DMS79 treated with DMSO at 0.1 percent for 48 hours (cell line): ENCODE measurements around the gene OR1M1.
"Not testable (repeated sequence)": the region's sequence is repeated elsewhere in the genome, so short reads cannot be mapped to it uniquely, and the experiment has no call there.

Experiments used
- DNase-seq: peaks from one replicate; lab custom pipeline; 2025; lab: John Stamatoyannopoulos, UW

Gene OR1M1, protein sequence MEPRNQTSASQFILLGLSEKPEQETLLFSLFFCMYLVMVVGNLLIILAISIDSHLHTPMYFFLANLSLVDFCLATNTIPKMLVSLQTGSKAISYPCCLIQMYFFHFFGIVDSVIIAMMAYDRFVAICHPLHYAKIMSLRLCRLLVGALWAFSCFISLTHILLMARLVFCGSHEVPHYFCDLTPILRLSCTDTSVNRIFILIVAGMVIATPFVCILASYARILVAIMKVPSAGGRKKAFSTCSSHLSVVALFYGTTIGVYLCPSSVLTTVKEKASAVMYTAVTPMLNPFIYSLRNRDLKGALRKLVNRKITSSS

GRCh38 chr19:9086761-9087160, at the start of gene OR1M1:
TSS of gene OR1M1 (plus strand) at chr19:9087061. CDS start at chr19:9093245, 6,184 bp downstream.
- DNase-seq = no peak

GRCh38 chr19:9037400-9038062, 49.3 kb upstream of the OR1M1 start:
- DNase-seq = no peak

GRCh38 chr19:9039728-9040127, 47.1 kb upstream of the OR1M1 start:
- no peak for DNase-seq

DNA sequence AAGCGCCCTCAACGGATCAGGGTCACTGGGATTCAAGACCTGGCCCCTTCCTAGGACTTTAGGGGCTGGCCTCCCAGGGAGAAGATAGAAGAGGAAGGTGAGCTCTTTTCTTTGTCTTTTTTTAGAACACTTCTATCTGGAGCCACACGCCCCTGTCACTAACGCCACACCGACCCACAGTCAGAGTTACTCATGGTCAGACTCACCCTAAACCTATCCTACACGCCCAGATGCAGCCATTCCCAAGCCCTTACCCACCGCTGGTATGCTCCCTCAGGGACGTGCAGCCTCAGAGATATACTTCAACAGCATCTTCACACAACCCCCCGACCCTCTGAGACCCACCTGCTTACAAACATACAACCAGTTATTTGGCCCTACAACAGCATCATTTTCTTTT, 46.7 kb upstream of the OR1M1 start:
- DNase-seq = no peak

- DNase-seq = no peak
These were observed 45.8 kb upstream of the OR1M1 start for GRCh38 chr19:9041023-9041422.

GRCh38 chr19:9043524-9043923, 43.3 kb upstream of the OR1M1 start:
- DNase-seq = no peak

DNA sequence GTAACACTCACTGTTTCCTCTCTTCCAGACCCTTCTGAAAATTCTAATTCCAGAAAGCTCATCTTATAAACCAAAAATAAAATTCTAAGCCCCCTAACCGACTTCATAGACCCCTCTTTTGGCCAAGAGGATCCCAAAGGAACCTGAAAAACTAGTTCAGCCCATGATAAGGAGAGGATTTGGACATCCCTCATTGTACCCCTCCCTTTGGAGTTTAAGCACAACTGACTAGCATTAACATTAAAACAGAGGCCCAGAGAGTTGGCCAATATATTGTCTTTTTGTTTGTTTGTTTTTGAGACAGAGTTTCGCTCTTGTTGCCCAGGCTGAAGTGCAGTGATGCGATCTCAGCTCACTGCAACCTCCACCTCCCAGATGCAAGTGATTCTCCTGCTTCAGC, 42.4 kb upstream of the OR1M1 start:
- DNase-seq = no peak

DNA sequence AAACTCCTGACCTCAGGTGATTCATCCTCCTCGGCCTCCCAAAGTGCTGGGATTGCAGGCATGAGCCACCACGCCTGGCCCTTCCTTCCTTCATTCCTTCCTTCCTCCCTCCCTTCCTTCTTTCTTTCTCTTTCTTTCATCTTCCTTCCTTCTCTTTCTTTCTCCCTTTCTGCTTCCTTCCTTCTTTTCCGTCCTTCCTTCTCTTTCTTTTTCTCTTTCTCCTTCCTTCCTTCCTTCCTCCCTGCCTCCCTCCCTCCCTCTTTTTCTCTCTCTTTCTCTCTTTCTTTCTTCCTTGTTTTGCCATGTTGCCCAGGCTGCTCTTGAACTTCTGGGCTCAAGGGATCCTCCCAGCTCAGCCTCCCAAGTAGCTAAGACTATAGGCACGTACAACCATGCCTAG, 40.2 kb upstream of the OR1M1 start:
- no peak for DNase-seq

- no peak for DNase-seq
These were observed 34.0 kb upstream of the OR1M1 start for GRCh38 chr19:9052894-9053293.

- not testable (repeated sequence) for DNase-seq
These were observed 33.2 kb upstream of the OR1M1 start for GRCh38 chr19:9053674-9054073.

DNA sequence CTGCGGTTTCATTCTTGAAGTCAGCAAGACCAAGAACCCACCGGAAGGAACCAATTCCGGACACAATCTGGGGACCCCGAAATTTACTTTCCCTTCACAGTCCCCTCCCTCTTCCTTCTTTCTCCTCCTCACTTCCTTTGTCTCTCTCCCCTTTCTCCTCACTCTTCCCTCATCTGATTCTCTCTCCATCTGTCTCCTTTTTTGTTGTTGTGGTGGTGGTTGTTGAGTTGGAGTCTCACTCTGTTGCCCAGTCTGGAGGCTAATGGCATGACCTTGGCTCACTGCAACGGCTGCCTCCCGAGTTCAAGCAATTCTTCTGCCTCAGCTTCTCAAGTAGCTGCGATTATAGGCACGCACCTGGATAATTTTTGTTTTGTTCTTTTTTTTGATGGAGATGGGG, 32.7 kb upstream of the OR1M1 start:
- DNase-seq = no peak

- DNase-seq = no peak
These were observed 32.1 kb upstream of the OR1M1 start for GRCh38 chr19:9054765-9055164.

GRCh38 chr19:9056131-9056530, 30.7 kb upstream of the OR1M1 start:
- DNase-seq = not testable (repeated sequence)

GRCh38 chr19:9057505-9058258, 29.2 kb upstream of the OR1M1 start:
- no peak for DNase-seq

DNA sequence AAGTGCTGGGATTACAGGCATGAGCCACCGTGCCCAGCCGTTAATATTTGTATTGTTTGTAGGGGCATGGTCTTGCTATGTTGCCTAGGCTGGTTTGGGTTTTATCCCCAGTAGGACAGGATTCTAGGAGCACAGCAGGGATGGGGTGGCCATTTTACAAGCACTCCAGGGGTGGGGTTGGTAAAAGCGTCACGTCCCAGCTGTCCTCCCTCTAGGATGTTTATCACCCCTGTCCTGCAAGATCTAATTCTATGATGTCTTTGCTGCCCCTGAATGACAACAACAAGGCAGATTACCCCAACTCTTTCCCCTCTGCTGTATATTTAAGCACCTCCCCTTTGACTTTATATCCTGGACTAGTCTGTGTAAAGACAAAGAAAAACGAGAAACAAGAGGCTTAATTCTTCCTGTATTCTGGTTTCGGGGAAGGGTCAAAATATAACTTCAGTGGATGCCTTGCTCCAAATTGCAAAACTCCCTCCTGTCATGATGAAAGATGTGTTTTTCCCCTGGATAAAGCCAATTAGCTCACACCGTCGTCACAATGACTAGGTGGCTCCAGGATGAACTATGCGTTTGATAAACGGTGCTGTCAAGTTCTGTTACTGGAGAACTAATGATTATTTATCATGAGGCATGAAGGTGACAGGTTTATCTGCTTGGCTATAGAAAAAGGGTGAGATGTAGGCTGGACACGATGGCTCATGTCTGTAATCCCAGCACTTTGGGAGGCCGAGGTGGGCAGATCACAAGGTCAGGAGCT, 27.8 kb upstream of the OR1M1 start:
- no peak for DNase-seq

GRCh38 chr19:9060564-9061340, 26.1 kb upstream of the OR1M1 start:
- no peak for DNase-seq

DNA sequence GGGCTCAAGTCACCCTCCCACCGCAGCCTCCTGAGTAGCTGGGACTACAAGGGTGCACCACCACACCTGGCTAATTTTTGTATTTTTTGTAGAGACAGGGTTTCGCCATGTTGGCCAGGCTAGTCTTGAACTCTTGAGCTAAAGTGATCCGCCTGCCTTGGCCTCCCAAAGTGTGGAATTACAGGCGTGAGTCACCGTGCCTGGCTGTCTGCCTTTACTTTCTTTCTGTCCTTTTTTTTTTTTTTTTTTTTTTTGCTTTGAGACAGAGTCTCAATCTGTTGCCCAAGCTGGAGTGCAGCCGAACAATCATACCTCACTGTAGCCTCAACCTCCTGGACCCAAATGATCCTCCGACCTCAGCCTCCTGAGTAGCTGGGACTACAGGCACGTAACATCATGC, 25.0 kb upstream of the OR1M1 start:
- no peak for DNase-seq

DNA sequence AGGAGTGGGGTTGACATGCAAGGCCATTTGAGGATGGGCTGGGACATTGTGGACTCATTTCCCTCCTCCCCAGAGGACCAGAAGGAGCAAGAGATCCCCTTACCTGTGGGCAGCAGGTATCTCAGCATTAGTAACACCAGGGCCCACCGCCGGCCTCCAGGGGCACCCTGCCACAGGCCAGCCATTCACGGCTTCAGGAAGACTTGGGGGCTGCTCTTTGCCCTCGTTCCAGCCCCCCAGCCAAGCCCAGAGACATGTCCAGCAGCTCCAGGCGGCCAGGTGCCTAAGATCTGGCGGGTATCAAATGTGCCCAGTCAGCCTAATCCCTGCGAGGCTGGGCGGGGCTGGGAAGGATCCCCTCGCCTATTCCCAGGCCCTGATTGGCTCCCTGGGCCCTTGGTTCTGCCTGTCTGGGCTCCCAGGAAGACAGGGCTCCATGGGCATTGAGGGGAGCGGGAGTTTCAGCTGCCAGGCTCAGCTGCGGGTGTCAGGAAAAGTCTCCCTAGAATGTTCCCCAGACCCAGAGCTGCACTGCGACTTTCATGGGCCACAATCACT, 21.3 kb upstream of the OR1M1 start:
- DNase-seq = no peak

- DNase-seq = no peak
These were observed 16.8 kb upstream of the OR1M1 start for GRCh38 chr19:9070066-9070465.

DNA sequence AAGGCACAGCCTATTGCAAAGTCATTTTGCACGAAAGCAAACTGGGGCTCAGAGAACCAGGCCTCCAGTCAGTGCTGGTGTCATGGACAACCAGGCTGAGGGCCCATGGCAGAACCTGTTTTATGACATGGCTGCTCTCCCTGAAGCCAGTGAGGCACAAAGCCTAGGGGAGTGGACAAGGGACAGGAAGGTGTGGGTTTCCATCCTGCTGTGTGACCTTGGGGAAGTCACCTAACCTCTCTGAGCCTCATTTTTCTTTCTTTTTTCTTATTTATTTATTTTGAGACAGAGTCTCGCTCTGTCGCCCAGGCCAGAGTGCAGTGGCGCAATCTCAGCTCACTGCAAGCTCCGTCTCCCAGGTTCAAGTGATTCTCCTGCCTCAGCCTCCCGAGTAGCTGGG, 15.1 kb upstream of the OR1M1 start:
- DNase-seq = not testable (repeated sequence)

DNA sequence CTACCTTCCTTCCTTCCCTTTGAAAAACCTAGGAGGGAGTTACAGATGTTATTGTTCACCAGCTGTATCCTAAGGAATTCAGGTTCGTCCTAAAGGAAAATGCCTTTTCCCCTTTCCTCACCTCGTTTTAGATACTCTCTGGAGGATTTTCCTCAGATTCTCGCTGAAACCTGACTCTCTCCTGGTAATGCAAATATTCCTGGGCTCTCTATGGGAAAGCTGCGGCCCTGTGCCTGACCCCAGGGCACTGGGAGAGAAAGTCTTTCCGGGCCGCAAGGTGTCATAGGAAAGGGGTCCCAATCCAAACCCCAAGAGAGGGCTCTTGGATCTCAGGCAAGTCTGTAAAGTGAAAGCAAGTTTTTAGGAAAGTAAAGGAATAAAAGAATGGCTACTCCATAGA, 13.1 kb upstream of the OR1M1 start:
- DNase-seq = no peak
